ENCODE data around the gene PLN. TPM values are rescaled to one million over a fixed set of nuclear protein-coding genes. Genes with fewer than 3 reads are reported as not detected.
A peak's percentile ranks its signal among the peaks of the same experiment; 100 is the strongest.

The PLN gene
- total and polyA plus RNA-seq, 9 of the 15 experiments (the other 6 are each of a cell fraction or from before 2014, with no cell fraction given) = 0.03 to 0.30 (median 0.03) TPM; not detected in 6

GRCh38 chr6:118574051-118574865, 26.2 kb downstream of the PLN start (continued):
- TF ChIP-seq ZEB2 (IDR thresholded peaks at IDR 0.05) (0 out of 2 replicates have a peak, but pooled peaks have one; percentile 55), CBX5 (IDR thresholded peaks at IDR 0.05; ENCODE audit: borderline replicate concordance, low read depth) (peak; percentile 96), ZNF561 (CRISPR knock-in tag; conservative IDR thresholded peaks at IDR 0.05) (peak; percentile 85), TSHZ1 (CRISPR knock-in tag; IDR thresholded peaks at IDR 0.05) (no peak), ARNT (IDR thresholded peaks at IDR 0.05) (peak in 1 of 2 experiments; percentile 34; a peak in 1 of 4 replicates), IFI16 (CRISPR knock-in tag; IDR thresholded peaks at IDR 0.05) (no peak), TRIM24 (IDR thresholded peaks at IDR 0.05) (peak in 1 of 2 experiments; percentile 59; a peak in 1 of 4 replicates)

- no peak overlapping the region for H3K4me3 ChIP-seq
- H3K4me1 ChIP-seq (replicated peaks in 1 of 2; ENCODE audit: control insufficient read depth in 2 of 2, insufficient read depth in 2 of 2, low read length in 2 of 2) = peaks cover 0 to 14% of the 10 kb centered on the region in 2 experiments; a peak in 3 of 5 replicates
- ATAC-seq (no peak), DNase-seq (ENCODE audit: extremely low read depth in 1 of 4, low spot score in 3 of 4) (no peak), FAIRE-seq (no peak)
- BruUV-seq (replicated peaks) = no TSS peak
- H3K36me3 ChIP-seq (ENCODE audit: control insufficient read depth, insufficient read depth, low read length) = peaks cover 3% of the 10 kb centered on the region
- H3K27me3 ChIP-seq (ENCODE audit: control insufficient read depth in 2 of 2, insufficient read depth in 2 of 2, low read length in 2 of 2) = no peaks in the 10 kb centered on the region
- peaks cover 12% of the 10 kb centered on the region for H3K9me3 ChIP-seq (replicated peaks; ENCODE audit: control insufficient read depth, insufficient read depth, low read depth, low read length)
- in situ Hi-C loops (cut with MboI) (no loop called here), intact Hi-C loops (cut with micrococcal nuclease) (no loop called here)
- H2AFZ ChIP-seq (ENCODE audit: low read depth, low read length) = no peak overlapping the region
- H3K9me1 ChIP-seq (ENCODE audit: control insufficient read depth, insufficient read depth, low read length) = no peaks in the 10 kb centered on the region
- H3K27ac ChIP-seq (ENCODE audit: extremely low read depth, low read depth, low read length) = no peak overlapping the region
- POLR2A ChIA-PET = no interaction called here
- CTCF ChIA-PET (ENCODE audit: low intra/inter-chr PET ratio) = no interaction called here
- no peaks in the 10 kb centered on the region for H4K20me1 ChIP-seq (replicated peaks; ENCODE audit: control insufficient read depth, insufficient read depth, low read length)
- H3K4me2 ChIP-seq (ENCODE audit: insufficient read depth, low read length) = no peak overlapping the region
- H3K9ac ChIP-seq (ENCODE audit: insufficient read depth in 1 of 2, low read depth in 2 of 2, low read length in 2 of 2) = no peak overlapping the region
- WGBS (ENCODE audit: insufficient coverage, low coverage, missing lambda C conversion rate) = 63% methylated on average over 3 of the region's 4 CpGs
- no peaks in the 10 kb centered on the region for H3K79me2 ChIP-seq (ENCODE audit: control insufficient read depth, insufficient read depth, low read length)
- TF ChIP-seq DIDO1 (tag; IDR thresholded peaks at IDR 0.05; ENCODE audit: low read depth) (no peak), USF2 (CRISPR knock-in tag; IDR thresholded peaks at IDR 0.05) (no peak), PCBP2 (IDR thresholded peaks at IDR 0.05; ENCODE audit: low read depth, low read length, poor library complexity, severe bottlenecking) (no peak), XRCC5 (IDR thresholded peaks at IDR 0.05; ENCODE audit: low read depth, low read length) (no peak), ZNF316 (IDR thresholded peaks at IDR 0.05) (no peak)
These were observed 29.9 kb downstream of the PLN start for GRCh38 chr6:118577972-118578371.
